Stimulated activated CD4-positive, alpha-beta T cell treated with anti-CD3 and anti-CD28 coated beads, Interleukin-12 subunit alpha, Interleukin-12 subunit beta, amount 100 ng/mL, for 4 hours (primary cell): ENCODE data around the gene ACCS.

ENCODE experiments used
- DNase-seq: peaks from one replicate; pipeline ENCODE4 v3.0.0-alpha.2; 2020

The ACCS gene

GRCh38 chr11:44065841-44066731, at the start of gene ACCS:
Gene ACCS (plus strand): TSS chr11:44066270. CDS start chr11:44067628, 1,358 bp downstream.
- DNase-seq, result peak; percentile 77

GRCh38 chr11:44016546-44017442, 49.3 kb upstream of the ACCS start:
- no peak for DNase-seq

GRCh38 chr11:44017443-44018126, 48.5 kb upstream of the ACCS start:
- DNase-seq, result no peak

- no peak for DNase-seq
Observed at GRCh38 chr11:44018127-44018521, 47.9 kb upstream of the ACCS start.

GRCh38 chr11:44018829-44019228, 47.2 kb upstream of the ACCS start:
- no peak for DNase-seq

- DNase-seq, result no peak
Observed at GRCh38 chr11:44024977-44025376, 41.1 kb upstream of the ACCS start.

GRCh38 chr11:44025727-44026126, 40.3 kb upstream of the ACCS start:
- no peak for DNase-seq

- DNase-seq, result no peak
Observed at GRCh38 chr11:44028401-44028800, 37.7 kb upstream of the ACCS start.

GRCh38 chr11:44028816-44029506, 37.1 kb upstream of the ACCS start:
- no peak for DNase-seq

- DNase-seq, result no peak
Observed at GRCh38 chr11:44029507-44029845, 36.6 kb upstream of the ACCS start.

- no peak for DNase-seq
Observed at GRCh38 chr11:44029977-44030911, 35.8 kb upstream of the ACCS start.

- DNase-seq, result no peak
Observed at GRCh38 chr11:44030996-44031395, 35.1 kb upstream of the ACCS start.

GRCh38 chr11:44031549-44031948, 34.5 kb upstream of the ACCS start:
- no peak for DNase-seq

- no peak for DNase-seq
Observed at GRCh38 chr11:44032299-44033085, 33.6 kb upstream of the ACCS start.

- DNase-seq, result no peak
Observed at GRCh38 chr11:44033411-44033850, 32.6 kb upstream of the ACCS start.

GRCh38 chr11:44033856-44034255, 32.2 kb upstream of the ACCS start:
- DNase-seq, result no peak

GRCh38 chr11:44034639-44035038, 31.4 kb upstream of the ACCS start:
- DNase-seq, result no peak

GRCh38 chr11:44036811-44037657, 29.0 kb upstream of the ACCS start:
- peak; percentile 8 for DNase-seq

- no peak for DNase-seq
Observed at GRCh38 chr11:44037658-44037998, 28.4 kb upstream of the ACCS start.

- DNase-seq, result no peak
Observed at GRCh38 chr11:44043157-44043556, 22.9 kb upstream of the ACCS start.
